ENCODE data around the gene PIGR. TPM values are rescaled to one million over a fixed set of nuclear protein-coding genes. Genes with fewer than 3 reads are reported as not detected.

PIGR gene
- total and polyA plus RNA-seq, 2 of the 8 experiments (the other 6 are each of a cell fraction or from before 2014, with no cell fraction given), result not detected

- H2BK20ac ChIP-seq (ENCODE audit: low read length), result no peak overlapping the region
- no peak overlapping the region for H3K4ac ChIP-seq (replicated peaks; ENCODE audit: insufficient read length, low read depth, low read length)
- H3K4me3 ChIP-seq (ENCODE audit: extremely low read depth in 1 of 4, insufficient read depth in 2 of 4, low read depth in 3 of 4, low read length in 4 of 4), result no peak overlapping the region
- no peak overlapping the region for H2BK12ac ChIP-seq (ENCODE audit: low read depth, low read length)
- H3K27ac ChIP-seq (ENCODE audit: low read depth, low read length), result no peak overlapping the region
- no peaks in the 10 kb centered on the region for H3K36me3 ChIP-seq (ENCODE audit: control insufficient read depth in 2 of 4, insufficient read depth in 4 of 4, low read length in 3 of 4)
- no peak overlapping the region for H3K56ac ChIP-seq (replicated peaks; ENCODE audit: insufficient read length, low read depth, low read length)
- H3K23me2 ChIP-seq (ENCODE audit: low read depth, low read length), result no peaks in the 10 kb centered on the region
- ChIA-PET POLR2A (ENCODE audit: partially characterized antibody) (no interaction called here), CTCF (ENCODE audit: partially characterized antibody) (interaction anchor here (1.0 to 2.0 kb wide), 10 partner anchors 10 to 52 kb away, joined by 3 to 12 read pairs (median 4); partner anchors contain the start of gene IL20)
- no peak overlapping the region for H4K5ac ChIP-seq (ENCODE audit: insufficient read length, low read depth, low read length)
- no peak for TF ChIP-seq CBX8 (IDR thresholded peaks at IDR 0.05; ENCODE audit: borderline replicate concordance, low read depth, low read length)
- no peak for TF ChIP-seq CEBPB (IDR thresholded peaks at IDR 0.05; ENCODE audit: low read depth, low read length)
- no peak overlapping the region for H2AK5ac ChIP-seq (ENCODE audit: low read depth, low read length)
- H2BK120ac ChIP-seq (replicated peaks; ENCODE audit: low read depth, low read length), result no peak overlapping the region
- no peaks in the 10 kb centered on the region for H4K20me1 ChIP-seq (replicated peaks in 1 of 2; ENCODE audit: control insufficient read depth in 1 of 2, insufficient read depth in 2 of 2, low read length in 2 of 2)
- DNase-seq (ENCODE audit: low read depth in 1 of 2, low spot score in 2 of 2), result no peak
- no peak overlapping the region for H2BK5ac ChIP-seq (ENCODE audit: low read depth, low read length)
- peaks cover 3 to 20% of the 10 kb centered on the region in 2 experiments for H3K9me3 ChIP-seq (ENCODE audit: insufficient read depth in 2 of 2, low read depth in 1 of 2, low read length in 1 of 2)
- H3K4me1 ChIP-seq (replicated peaks in 1 of 4; ENCODE audit: control insufficient read depth in 3 of 4, insufficient read depth in 4 of 4, low read length in 3 of 4), result no peaks in the 10 kb centered on the region
- no peak overlapping the region for H3K4me2 ChIP-seq (ENCODE audit: insufficient read depth in 1 of 2, low read depth in 2 of 2, low read length in 2 of 2)
- WGBS, 2 experiments (ENCODE audit: extremely low coverage in 1 of 2, insufficient coverage in 1 of 2, insufficient read length in 1 of 2, insufficient replicate concordance in 2 of 2, low coverage in 1 of 2, low lambda C conversion rate in 2 of 2, missing lambda C conversion rate in 1 of 2), result 85% methylated on average over 3 of the region's 3 CpGs; no CpG with 5 or more reads in 1 of the 2 experiments
- no peaks in the 10 kb centered on the region for H3K27me3 ChIP-seq (replicated peaks in 1 of 4; ENCODE audit: control insufficient read depth in 3 of 4, extremely low read depth in 1 of 4, insufficient read depth in 3 of 4, low read length in 3 of 4)
- H4K8ac ChIP-seq (ENCODE audit: extremely low read depth, insufficient read depth, low read length), result no peak overlapping the region
- no peak overlapping the region for H4K91ac ChIP-seq (replicated peaks; ENCODE audit: insufficient read length, low read length)
- H3K79me1 ChIP-seq (ENCODE audit: low read depth, low read length), result no peaks in the 10 kb centered on the region
- H3K23ac ChIP-seq (ENCODE audit: insufficient read length), result no peak overlapping the region
- no peaks in the 10 kb centered on the region for H3K79me2 ChIP-seq (ENCODE audit: control insufficient read depth in 1 of 2, insufficient read depth in 2 of 2, low read length in 2 of 2)
- H3K14ac ChIP-seq (ENCODE audit: insufficient read length), result no peak overlapping the region
- FAIRE-seq, result no peak
- no peak overlapping the region for H3K9ac ChIP-seq (replicated peaks in 1 of 4; ENCODE audit: extremely low read depth in 1 of 4, low read depth in 3 of 4, low read length in 3 of 4)
- H3K18ac ChIP-seq (ENCODE audit: extremely low read depth, low read length), result no peak overlapping the region
- H2AFZ ChIP-seq (ENCODE audit: low read length), result no peak overlapping the region
- H2BK15ac ChIP-seq (ENCODE audit: low read length), result no peak overlapping the region
Observed at GRCh38 chr1:206880314-206880713, 66.0 kb downstream of the PIGR start.

Other genes with a start within 250 kb of the PIGR start
- gene IL19, start 175.7 kb downstream of the PIGR start, total RNA-seq (2021; fragmentation: NEBNext Ultra II Directional; extraction: Animal tissue kit (Norgen Biotek cat#: 25700)), result not detected in 2 replicates
- gene IL19, start 175.7 kb downstream of the PIGR start, polyA plus RNA-seq (2011; rRNA removed), result not detected in 2 replicates
- gene IL10, start 174.0 kb downstream of the PIGR start, total RNA-seq (2021; fragmentation: NEBNext Ultra II Directional; extraction: Animal tissue kit (Norgen Biotek cat#: 25700)), result not detected in 2 replicates
- not detected in 2 replicates for gene IL10, start 174.0 kb downstream of the PIGR start, polyA plus RNA-seq (2011; rRNA removed)
- not detected in 2 replicates for gene IL20, start 80.8 kb downstream of the PIGR start, total RNA-seq (2021; fragmentation: NEBNext Ultra II Directional; extraction: Animal tissue kit (Norgen Biotek cat#: 25700))
- gene IL20, start 80.8 kb downstream of the PIGR start, polyA plus RNA-seq (2011; rRNA removed), result not detected in 2 replicates
- not detected in 2 replicates for gene IL24, start 49.0 kb downstream of the PIGR start, total RNA-seq (2021; fragmentation: NEBNext Ultra II Directional; extraction: Animal tissue kit (Norgen Biotek cat#: 25700))
- gene IL24, start 49.0 kb downstream of the PIGR start, polyA plus RNA-seq (2011; rRNA removed), result not detected in 2 replicates
- gene FCMR, start 24.5 kb downstream of the PIGR start, total RNA-seq (2021; fragmentation: NEBNext Ultra II Directional; extraction: Animal tissue kit (Norgen Biotek cat#: 25700)), result not detected in 2 replicates
- gene FCMR, start 24.5 kb downstream of the PIGR start, polyA plus RNA-seq (2011; rRNA removed), result 0.47 and 0.53 TPM in 2 replicates
- gene FCAMR, start 24.0 kb upstream of the PIGR start, total RNA-seq (2021; fragmentation: NEBNext Ultra II Directional; extraction: Animal tissue kit (Norgen Biotek cat#: 25700)), result not detected in 2 replicates
- gene FCAMR, start 24.0 kb upstream of the PIGR start, polyA plus RNA-seq (2011; rRNA removed), result not detected in 2 replicates
- 3.8 and 3.9 TPM in 2 replicates for gene C1orf116, start 86.3 kb upstream of the PIGR start, total RNA-seq (2021; fragmentation: NEBNext Ultra II Directional; extraction: Animal tissue kit (Norgen Biotek cat#: 25700))
- gene C1orf116, start 86.3 kb upstream of the PIGR start, polyA plus RNA-seq (2011; rRNA removed), result 1.7 and 2.2 TPM in 2 replicates
- 11.8 TPM in 2 replicates for gene YOD1, start 104.7 kb upstream of the PIGR start, total RNA-seq (2021; fragmentation: NEBNext Ultra II Directional; extraction: Animal tissue kit (Norgen Biotek cat#: 25700))
- gene YOD1, start 104.7 kb upstream of the PIGR start, polyA plus RNA-seq (2011; rRNA removed), result 1.1 and 1.9 TPM in 2 replicates
- gene PFKFB2, start 106.8 kb upstream of the PIGR start, total RNA-seq (2021; fragmentation: NEBNext Ultra II Directional; extraction: Animal tissue kit (Norgen Biotek cat#: 25700)), result 17.8 and 19.1 TPM in 2 replicates
- 5.5 and 6.7 TPM in 2 replicates for gene PFKFB2, start 106.8 kb upstream of the PIGR start, polyA plus RNA-seq (2011; rRNA removed)
- gene C4BPB, start 142.4 kb upstream of the PIGR start, total RNA-seq (2021; fragmentation: NEBNext Ultra II Directional; extraction: Animal tissue kit (Norgen Biotek cat#: 25700)), result not detected in 2 replicates
- not detected in 2 replicates for gene C4BPB, start 142.4 kb upstream of the PIGR start, polyA plus RNA-seq (2011; rRNA removed)
- gene C4BPA, start 157.8 kb upstream of the PIGR start, total RNA-seq (2021; fragmentation: NEBNext Ultra II Directional; extraction: Animal tissue kit (Norgen Biotek cat#: 25700)), result not detected in 2 replicates
- gene C4BPA, start 157.8 kb upstream of the PIGR start, polyA plus RNA-seq (2011; rRNA removed), result not detected in 2 replicates